ENCODE measurements around the gene MPL.
A peak's percentile ranks its signal among the peaks of the same experiment; 100 is the strongest.
"Not testable (repeated sequence)": the region's sequence is repeated elsewhere in the genome, so short reads cannot be mapped to it uniquely, and the experiment has no call there.

The MPL gene

DNA sequence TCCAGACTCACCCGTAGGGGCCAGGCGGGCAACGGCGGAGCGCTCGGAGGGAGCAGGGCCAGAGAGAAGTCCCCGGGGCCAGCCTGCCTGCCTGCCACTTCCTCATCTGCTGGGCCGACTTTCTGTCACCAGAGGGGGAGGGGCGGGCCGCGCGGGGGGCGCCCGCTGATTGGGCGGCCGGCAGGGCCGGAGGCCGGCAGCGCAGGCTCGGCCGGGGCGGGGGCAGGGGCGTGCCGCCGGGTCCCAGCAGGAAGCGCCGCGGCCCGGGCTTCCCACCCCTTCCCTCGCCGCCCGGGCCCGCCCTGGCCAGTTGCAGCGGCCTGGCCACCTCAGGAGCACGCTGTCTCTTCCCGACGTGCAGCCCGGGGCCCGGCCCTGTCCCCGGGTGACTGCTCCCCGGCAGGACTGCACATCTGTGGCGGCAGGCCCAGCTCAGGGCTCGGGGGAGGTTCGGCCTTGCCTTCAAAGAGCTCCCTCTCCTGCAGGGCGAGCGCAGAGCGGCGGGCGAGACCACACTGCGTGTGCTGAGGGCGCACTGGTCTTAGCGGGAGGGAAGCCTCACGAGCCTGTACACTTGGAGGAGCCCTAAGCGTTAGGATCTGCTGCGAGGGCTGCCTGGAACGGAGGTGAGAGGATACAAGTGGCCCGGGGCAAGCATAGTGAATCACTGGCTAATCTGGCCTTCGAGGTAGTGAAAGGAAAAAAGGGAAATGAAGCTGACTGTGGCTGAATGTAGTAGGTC, 30.5 kb downstream of the MPL start, which contains the start of gene ELOVL1:
Gene ELOVL1, minus strand, starts transcription at position 108 of the 742 bp plus-strand sequence. CDS start 2,402 bp downstream, outside the sequence.
- peak; percentile 90 for ATAC-seq
- TF ChIP-seq, protein P1, sequence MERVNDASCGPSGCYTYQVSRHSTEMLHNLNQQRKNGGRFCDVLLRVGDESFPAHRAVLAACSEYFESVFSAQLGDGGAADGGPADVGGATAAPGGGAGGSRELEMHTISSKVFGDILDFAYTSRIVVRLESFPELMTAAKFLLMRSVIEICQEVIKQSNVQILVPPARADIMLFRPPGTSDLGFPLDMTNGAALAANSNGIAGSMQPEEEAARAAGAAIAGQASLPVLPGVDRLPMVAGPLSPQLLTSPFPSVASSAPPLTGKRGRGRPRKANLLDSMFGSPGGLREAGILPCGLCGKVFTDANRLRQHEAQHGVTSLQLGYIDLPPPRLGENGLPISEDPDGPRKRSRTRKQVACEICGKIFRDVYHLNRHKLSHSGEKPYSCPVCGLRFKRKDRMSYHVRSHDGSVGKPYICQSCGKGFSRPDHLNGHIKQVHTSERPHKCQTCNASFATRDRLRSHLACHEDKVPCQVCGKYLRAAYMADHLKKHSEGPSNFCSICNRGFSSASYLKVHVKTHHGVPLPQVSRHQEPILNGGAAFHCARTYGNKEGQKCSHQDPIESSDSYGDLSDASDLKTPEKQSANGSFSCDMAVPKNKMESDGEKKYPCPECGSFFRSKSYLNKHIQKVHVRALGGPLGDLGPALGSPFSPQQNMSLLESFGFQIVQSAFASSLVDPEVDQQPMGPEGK (CRISPR knock-in tag; IDR thresholded peaks at IDR 0.05; ENCODE audit: borderline replicate concordance) = no peak
- no peak for TF ChIP-seq OSR1 (CRISPR knock-in tag; IDR thresholded peaks at IDR 0.05)
- TF ChIP-seq ZNF8 (CRISPR knock-in tag; IDR thresholded peaks at IDR 0.05) = peak; percentile 3; the same call in 1 of the 2 replicates
- no peak for TF ChIP-seq ZNF565 (CRISPR knock-in tag; conservative IDR thresholded peaks at IDR 0.05; ENCODE audit: low read depth)

DNA sequence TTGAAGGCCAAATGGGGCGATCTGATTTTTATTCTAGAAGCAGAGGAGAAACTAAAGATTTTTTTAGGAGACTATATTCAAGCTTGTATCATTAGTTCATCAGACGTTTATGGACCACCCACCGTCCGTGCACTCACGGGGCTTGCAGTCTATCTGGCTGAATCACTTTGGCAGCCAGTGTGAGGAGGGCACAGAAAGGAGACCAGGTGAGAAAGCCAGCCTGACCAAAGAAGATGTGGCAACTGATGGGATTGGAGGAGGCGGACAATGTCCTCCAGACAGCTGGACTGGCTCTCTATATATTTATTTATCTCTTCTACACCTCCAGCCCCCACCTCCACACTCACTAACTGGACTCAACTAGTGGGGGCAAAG, 31.0 kb downstream of the MPL start:
- TF ChIP-seq ARNTL (CRISPR knock-in tag; IDR thresholded peaks at IDR 0.05; ENCODE audit: borderline replicate concordance, low read depth) = no peak
- no peak for ATAC-seq

DNA sequence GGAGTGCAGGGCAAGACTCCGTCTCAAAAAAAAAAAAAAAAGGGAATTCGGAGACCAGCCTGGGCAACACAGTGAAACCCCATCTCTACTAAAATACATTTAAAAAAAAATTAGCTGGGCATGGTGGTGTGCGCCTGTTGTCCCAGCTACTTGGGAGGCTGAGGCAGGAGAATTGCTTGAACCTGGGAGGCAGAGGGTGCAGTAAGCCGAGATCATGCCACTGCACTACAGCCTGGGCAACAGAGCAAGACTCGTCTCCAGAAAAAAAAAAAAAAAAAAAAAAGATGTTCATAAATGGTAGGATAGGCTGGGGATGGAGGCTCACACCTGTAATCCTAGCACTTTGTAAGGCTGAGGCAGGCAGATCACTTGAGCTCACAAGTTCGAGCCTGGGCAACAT, 32.2 kb downstream of the MPL start:
- not testable (repeated sequence) for ATAC-seq

DNA sequence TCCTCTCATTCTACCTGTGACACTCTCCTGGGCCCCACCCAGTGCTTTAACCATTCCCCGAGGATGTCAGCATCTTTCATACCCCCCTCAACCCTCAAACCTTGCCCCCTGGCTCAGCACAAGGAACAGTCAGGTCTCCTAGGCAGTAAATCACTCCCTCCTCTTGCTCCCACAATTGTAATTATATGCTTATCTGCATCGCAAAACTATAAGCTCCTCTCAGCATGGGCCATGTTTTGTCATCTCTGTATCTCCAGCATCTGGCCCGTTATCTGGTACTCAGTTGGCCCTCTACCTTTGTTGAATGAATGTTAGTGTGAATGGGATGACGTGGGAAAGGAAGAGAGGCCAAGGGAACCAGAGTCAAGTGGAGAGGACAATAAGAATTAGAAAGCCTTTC, 32.9 kb downstream of the MPL start:
- no peak for TF ChIP-seq ISL1 (CRISPR knock-in tag; IDR thresholded peaks at IDR 0.05)
- no peak for TF ChIP-seq OSR1 (CRISPR knock-in tag; IDR thresholded peaks at IDR 0.05)
- TF ChIP-seq TOX (CRISPR knock-in tag; IDR thresholded peaks at IDR 0.05; ENCODE audit: borderline replicate concordance) = no peak
- no peak for TF ChIP-seq CSDC2 (CRISPR knock-in tag; IDR thresholded peaks at IDR 0.05)
- TF ChIP-seq ZC3H10 (CRISPR knock-in tag; IDR thresholded peaks at IDR 0.05) = no peak
- TF ChIP-seq, protein P2, sequence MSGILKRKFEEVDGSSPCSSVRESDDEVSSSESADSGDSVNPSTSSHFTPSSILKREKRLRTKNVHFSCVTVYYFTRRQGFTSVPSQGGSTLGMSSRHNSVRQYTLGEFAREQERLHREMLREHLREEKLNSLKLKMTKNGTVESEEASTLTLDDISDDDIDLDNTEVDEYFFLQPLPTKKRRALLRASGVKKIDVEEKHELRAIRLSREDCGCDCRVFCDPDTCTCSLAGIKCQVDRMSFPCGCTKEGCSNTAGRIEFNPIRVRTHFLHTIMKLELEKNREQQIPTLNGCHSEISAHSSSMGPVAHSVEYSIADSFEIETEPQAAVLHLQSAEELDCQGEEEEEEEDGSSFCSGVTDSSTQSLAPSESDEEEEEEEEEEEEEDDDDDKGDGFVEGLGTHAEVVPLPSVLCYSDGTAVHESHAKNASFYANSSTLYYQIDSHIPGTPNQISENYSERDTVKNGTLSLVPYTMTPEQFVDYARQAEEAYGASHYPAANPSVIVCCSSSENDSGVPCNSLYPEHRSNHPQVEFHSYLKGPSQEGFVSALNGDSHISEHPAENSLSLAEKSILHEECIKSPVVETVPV (CRISPR knock-in tag; IDR thresholded peaks at IDR 0.05) = no peak
- no peak for TF ChIP-seq RARB (CRISPR knock-in tag; IDR thresholded peaks at IDR 0.05)
- TF ChIP-seq SNAI2 (CRISPR knock-in tag; IDR thresholded peaks at IDR 0.05) = no peak
- no peak for TF ChIP-seq BACH2 (CRISPR knock-in tag; IDR thresholded peaks at IDR 0.05; ENCODE audit: borderline replicate concordance)
- no peak for TF ChIP-seq PPARA (CRISPR knock-in tag; IDR thresholded peaks at IDR 0.05; ENCODE audit: borderline replicate concordance)
- TF ChIP-seq ZNF70 (CRISPR knock-in tag; IDR thresholded peaks at IDR 0.05) = no peak
- TF ChIP-seq ARNTL (CRISPR knock-in tag; IDR thresholded peaks at IDR 0.05; ENCODE audit: borderline replicate concordance, low read depth) = no peak
- TF ChIP-seq, protein P3, sequence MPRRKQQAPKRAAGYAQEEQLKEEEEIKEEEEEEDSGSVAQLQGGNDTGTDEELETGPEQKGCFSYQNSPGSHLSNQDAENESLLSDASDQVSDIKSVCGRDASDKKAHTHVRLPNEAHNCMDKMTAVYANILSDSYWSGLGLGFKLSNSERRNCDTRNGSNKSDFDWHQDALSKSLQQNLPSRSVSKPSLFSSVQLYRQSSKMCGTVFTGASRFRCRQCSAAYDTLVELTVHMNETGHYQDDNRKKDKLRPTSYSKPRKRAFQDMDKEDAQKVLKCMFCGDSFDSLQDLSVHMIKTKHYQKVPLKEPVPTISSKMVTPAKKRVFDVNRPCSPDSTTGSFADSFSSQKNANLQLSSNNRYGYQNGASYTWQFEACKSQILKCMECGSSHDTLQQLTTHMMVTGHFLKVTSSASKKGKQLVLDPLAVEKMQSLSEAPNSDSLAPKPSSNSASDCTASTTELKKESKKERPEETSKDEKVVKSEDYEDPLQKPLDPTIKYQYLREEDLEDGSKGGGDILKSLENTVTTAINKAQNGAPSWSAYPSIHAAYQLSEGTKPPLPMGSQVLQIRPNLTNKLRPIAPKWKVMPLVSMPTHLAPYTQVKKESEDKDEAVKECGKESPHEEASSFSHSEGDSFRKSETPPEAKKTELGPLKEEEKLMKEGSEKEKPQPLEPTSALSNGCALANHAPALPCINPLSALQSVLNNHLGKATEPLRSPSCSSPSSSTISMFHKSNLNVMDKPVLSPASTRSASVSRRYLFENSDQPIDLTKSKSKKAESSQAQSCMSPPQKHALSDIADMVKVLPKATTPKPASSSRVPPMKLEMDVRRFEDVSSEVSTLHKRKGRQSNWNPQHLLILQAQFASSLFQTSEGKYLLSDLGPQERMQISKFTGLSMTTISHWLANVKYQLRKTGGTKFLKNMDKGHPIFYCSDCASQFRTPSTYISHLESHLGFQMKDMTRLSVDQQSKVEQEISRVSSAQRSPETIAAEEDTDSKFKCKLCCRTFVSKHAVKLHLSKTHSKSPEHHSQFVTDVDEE (CRISPR knock-in tag; IDR thresholded peaks at IDR 0.05) = no peak
- TF ChIP-seq, protein P1 (CRISPR knock-in tag; IDR thresholded peaks at IDR 0.05; ENCODE audit: borderline replicate concordance) = no peak
- no peak for ATAC-seq

DNA sequence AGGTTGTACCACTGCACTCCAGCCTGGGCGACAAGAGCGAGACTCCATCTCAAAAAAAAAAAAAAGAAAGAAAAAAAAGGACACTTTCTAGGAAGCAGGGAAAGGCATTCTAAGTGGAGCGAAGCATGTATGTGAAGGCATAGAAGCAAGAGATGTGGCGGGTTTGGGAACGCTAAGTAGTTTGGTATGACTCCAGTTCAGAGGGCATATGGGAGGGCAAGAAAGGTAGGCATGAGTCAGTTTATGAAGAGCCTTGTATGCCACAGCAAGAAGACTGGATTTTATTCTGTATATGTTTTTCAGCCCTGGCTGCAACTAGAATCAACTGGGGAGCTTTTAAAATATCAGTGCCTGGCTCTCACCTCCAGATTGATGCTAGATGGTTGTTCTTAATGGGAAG, 34.6 kb downstream of the MPL start:
- ATAC-seq = no peak
- TF ChIP-seq, protein P2 (CRISPR knock-in tag; IDR thresholded peaks at IDR 0.05) = no peak
- no peak for TF ChIP-seq ZFP30 (CRISPR knock-in tag; IDR thresholded peaks at IDR 0.05)
- TF ChIP-seq GLIS3 (CRISPR knock-in tag; IDR thresholded peaks at IDR 0.05) = no peak
- TF ChIP-seq, protein P4, sequence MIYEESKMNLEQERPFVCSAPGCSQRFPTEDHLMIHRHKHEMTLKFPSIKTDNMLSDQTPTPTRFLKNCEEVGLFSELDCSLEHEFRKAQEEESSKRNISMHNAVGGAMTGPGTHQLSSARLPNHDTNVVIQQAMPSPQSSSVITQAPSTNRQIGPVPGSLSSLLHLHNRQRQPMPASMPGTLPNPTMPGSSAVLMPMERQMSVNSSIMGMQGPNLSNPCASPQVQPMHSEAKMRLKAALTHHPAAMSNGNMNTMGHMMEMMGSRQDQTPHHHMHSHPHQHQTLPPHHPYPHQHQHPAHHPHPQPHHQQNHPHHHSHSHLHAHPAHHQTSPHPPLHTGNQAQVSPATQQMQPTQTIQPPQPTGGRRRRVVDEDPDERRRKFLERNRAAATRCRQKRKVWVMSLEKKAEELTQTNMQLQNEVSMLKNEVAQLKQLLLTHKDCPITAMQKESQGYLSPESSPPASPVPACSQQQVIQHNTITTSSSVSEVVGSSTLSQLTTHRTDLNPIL (CRISPR knock-in tag; IDR thresholded peaks at IDR 0.05; ENCODE audit: low read depth) = no peak
- TF ChIP-seq, protein P3 (CRISPR knock-in tag; IDR thresholded peaks at IDR 0.05) = no peak
- TF ChIP-seq SNAI2 (CRISPR knock-in tag; IDR thresholded peaks at IDR 0.05) = no peak
- TF ChIP-seq TCF4 (CRISPR knock-in tag; IDR thresholded peaks at IDR 0.05; ENCODE audit: borderline replicate concordance) = no peak
- no peak for TF ChIP-seq PPARA (CRISPR knock-in tag; IDR thresholded peaks at IDR 0.05; ENCODE audit: borderline replicate concordance)

Measured in SK-N-SH treated with all-trans-retinoic acid at 6 μM for 48 hours (cell line).